ENCODE measurements around the gene ARHGAP1.
"Not testable (repeated sequence)": the region's sequence is repeated elsewhere in the genome, so short reads cannot be mapped to it uniquely, and the experiment has no call there.

ARHGAP1 gene

DNA sequence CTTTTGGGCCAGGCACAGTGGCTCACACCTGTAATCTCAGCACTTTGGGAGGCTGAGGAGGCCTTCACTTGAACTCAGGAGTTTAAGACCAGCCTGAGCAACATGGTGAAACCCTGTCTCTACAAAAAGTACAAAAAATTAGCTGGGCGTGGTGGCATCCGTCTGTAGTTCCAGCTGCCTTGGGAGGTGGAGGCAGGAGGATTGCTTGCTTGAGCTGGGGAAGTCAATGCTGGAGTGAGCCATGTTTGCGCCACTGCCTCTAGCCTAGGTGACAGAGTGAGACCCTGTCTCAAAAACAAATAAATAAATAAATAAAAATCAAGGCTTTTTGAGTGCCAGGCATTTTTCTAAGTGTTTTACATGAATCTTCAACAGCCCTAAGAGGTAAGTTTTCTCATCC, 29.9 kb downstream of the ARHGAP1 start:
- not testable (repeated sequence) for DNase-seq

DNA sequence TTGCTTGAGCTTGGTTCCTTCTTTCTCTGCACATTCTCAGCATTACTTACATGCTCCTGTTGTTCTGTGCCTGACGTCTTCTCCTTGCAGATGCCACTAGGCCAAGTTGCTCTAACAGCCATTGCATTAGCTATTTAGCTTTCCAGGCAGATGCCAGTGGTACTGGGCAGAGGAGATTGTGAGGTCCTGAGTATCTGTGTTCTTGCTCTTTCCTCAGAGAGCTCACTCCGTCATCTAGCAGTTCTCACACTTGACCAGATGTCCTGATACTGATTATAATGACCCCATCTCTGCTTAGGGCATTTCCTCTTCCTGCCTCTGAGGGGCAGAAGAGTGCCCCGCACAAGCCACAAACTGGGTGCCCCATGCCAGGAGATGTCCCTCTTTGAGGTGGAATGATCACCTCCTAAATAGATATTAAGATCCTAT, 30.7 kb downstream of the ARHGAP1 start:
- no peak for DNase-seq

DNA sequence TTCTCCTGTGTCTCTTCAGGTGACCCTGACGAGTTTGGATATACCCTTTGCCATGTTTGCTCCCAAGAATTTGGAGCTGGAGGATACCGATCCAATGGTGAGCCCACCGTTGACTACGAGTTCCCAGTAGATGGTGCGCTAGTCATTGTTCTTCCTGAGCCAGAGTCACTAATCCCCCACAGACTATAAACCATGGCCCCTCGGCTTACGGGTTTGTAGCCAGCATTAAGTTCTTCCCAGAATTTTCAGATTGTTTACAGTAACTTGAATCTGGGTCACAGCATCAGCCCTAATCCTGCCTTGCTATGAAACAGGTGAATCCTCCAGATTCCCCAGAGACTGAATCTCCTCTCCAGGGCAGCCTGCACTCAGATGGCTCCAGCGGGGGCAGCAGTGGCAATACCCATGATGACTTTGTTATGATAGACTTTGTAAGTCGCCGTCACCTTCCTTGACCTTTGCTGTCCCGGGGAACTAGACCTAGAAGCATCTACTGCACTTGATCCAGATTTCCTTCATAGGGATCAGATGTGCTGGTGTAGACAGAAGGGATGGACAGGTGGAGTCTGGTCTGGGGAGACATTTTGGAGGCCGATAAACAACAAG, 31.8 kb downstream of the ARHGAP1 start:
- DNase-seq, result no peak

DNA sequence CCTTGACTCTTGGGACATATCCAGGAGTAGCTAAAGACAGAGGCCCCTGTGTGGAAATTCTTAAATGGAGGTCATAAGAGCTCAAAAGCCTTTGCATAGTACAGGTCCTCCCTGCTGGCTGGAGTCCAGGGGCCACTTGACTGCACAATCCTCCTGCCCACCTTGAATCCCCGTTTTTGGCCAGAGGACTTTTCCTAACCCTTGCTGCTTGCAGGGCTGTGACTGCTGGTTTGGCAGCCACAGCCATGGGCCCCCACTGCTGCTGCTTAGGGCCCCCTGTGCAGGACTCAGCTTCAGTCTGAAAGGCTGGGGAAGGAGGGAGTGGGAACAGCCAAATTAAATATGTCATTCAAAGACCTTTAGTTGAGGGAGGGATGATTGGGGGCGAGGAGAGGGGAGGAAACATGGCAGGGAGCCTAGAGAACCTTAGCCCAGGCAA, 33.4 kb downstream of the ARHGAP1 start:
- DNase-seq, result no peak

DNA sequence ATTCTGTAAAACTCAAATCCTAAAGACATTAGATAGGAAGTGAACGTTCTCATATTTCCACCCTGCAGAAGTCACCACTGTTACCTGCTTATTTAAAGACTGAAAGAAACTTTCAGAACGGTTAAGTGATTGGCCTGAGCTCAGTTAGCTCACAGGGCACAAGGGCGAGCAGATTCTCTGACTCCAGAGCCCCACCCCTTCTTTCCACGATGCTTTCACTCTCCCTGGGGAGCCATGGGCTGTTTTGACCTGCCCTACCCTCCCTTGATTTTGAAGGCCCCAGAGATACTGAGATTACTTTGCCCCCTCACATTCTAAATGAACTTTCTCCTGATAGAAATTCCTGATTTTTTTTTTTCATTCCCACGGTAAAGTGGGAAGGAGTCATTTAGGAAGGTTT, 33.9 kb downstream of the ARHGAP1 start:
- DNase-seq, result no peak

DNA sequence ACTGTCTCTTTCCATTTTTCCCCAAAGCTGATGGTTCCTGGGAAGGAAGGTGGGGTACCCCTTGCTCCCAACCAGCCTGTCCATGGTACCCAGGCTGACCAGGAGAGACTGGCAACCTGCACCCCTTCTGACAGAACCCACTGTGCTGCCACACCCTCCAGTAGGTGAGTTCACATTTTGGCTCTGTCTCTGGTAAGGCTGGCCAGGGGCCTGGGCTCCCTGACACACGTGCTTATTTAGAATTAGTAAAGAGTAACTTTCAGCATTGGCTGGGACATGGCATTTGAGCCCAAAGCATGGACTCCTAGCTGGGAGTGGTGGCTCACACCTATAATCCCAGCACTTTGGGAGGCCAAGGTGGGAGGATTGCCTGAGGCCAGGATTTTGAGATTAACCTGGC, 35.1 kb downstream of the ARHGAP1 start:
- DNase-seq, result no peak

DNA sequence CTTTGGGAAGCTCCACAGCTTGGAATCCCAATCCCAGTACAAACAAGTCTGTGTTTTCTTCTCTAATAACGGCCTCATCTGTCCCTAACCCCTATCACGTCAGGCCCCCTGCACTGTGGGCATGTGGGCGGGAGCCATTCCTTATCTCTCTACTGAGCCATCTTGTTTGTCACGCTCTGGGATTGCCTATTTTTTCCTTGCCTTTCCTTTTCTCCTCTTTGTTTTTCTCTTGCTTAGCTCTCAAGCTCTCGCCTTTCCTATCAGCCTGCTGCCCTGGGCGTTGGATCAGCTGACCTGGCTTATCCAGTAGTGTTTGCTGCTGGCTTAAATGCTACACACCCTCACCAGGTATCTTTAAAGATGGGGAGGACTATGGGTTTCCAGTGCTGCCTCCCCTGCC, 35.8 kb downstream of the ARHGAP1 start:
- DNase-seq, result no peak

DNA sequence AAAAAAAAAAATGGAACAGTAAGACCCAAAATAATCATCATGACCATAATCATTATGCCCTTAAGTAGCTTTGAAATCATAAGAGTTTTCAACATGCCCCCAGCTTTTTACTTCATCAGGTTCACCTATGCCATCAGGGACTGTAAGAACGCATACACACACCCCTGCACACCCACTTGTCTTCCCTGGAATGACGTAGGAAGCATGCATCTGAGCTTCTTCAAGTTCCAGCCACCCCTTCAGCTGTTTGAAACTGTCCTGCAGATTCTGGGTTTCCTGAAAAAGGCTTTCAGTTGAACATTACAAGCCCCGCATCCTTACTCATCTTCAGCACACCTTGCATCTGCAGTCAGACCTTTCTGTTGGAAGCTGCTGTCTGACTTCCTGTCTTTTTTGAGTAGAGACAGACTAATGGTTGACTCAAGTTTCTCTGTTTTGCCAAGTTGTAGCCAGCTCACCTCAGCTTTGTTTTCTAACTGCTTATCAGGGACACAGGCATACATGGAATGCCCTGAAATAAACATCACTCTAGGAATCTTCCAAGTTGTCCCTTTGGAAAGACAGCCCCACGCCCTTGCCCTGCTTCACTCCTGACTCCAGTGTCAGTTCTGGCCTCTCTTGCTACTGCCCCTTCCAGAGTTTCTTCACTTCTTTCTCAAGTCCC, 37.0 kb downstream of the ARHGAP1 start:
- DNase-seq, result no peak

DNA sequence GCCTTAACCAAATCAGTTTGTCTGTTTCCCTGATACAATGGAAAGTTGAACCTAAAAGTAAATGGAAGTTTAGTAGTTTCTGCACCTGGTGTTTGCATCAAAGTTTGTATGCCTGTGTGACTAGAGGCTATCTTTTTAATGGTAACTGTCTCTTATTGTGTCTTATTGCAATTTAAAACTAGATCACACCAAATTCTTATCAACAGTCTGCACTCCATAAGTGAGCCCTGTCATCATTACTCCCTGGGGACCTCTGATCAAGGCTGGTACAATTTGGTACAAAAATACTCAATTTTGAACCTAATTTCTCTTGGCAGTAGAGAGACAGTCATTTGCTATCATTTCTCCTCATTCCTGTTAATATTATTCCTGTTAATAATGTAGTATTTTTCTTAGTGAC, 38.1 kb downstream of the ARHGAP1 start:
- DNase-seq, result no peak

DNA sequence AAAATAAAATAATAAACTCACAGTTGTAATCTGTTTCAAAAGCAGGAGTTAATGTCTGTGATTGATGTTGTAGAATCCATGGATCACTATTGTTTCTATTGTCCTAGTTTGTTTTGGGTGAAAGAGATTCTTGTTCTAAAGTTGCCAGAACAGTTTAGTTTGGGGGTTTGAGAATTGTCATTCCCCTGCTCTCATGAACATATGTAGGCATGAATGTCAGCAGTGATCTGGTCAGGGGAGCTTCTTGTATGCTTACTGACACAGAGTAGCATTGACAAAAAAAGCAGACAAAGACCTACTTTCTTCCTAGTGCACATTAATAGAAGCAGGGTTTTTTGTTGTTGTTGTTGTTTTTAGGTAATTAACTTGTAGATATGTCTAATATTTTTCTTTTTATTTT, 38.6 kb downstream of the ARHGAP1 start:
- DNase-seq, result no peak

DNA sequence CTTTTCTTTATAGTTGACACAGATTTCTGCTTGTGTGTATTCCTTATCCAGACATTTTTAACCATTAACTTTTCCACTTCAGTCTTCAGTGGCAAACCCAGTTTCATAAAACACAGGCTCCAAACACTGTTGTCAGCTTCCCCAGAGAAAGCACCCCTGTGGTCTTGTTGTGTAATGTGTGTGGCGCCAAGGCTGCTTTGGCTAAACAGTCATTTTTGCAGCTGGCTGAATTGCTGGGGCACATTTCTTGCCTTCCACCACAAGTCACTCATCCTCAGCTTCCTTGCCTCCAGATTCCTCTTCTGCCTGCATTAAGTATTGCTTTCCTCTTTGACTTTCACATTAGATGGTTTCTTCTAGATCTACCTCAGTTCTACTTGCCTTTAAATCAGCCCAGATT, 40.5 kb downstream of the ARHGAP1 start:
- DNase-seq, result no peak

DNA sequence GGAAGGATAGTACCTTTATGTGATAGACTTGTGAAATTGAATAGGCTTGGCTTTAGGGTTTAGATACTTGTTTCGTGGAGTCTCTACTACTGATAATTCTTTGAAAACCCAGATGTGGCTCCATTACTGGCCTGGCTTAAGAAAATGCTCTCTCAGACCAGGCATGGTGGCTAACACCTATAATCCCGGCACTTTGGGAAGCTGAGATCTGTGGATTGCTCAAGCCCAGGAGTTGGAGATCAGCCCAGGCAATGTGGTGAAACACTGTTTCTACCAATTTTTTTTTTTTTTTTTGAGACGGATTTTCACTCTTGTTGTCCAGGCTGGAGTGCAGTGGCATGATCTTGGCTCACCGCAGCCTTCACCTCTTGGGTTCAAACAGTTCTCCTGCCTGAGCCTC, 42.2 kb downstream of the ARHGAP1 start:
- no peak for DNase-seq

DNA sequence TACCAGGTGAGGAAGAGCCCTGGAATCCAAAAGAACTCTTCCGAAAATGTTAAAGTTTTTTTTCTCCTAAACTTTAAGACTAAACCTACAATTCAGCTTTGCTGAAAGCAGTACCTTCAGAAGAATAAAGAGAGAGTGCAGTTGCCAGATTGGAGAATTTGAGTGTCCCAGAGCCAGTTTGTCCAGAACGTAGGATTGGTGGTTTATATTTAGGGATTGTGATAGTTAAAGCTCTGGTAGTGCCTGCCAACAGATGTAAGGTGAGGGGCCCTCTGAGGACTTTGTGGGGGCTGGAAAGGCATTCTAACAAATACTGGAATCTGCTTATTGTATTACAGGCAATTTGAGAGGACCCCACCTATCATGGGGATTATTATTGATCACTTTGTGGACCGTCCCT, 43.2 kb downstream of the ARHGAP1 start:
- no peak for DNase-seq

DNA sequence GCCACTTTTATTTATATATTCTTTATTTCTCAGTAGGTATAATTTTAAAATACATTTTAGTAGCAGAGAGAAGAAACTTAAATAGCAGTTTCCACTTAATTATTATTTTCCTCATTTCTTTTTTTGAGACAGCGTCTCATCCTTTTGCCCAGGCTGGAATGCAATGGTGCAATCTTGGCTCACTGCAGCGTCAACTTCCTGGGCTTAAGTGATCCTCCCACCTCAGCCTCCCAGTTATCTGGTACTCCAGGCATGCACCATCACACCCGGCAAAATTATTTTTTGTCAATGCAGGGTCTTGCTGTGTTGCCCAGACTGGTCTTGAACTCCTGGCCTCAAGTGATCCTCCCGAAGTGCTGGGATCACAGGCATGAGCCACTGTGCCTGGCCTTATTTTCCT, 44.8 kb downstream of the ARHGAP1 start:
- DNase-seq, result no peak

DNA sequence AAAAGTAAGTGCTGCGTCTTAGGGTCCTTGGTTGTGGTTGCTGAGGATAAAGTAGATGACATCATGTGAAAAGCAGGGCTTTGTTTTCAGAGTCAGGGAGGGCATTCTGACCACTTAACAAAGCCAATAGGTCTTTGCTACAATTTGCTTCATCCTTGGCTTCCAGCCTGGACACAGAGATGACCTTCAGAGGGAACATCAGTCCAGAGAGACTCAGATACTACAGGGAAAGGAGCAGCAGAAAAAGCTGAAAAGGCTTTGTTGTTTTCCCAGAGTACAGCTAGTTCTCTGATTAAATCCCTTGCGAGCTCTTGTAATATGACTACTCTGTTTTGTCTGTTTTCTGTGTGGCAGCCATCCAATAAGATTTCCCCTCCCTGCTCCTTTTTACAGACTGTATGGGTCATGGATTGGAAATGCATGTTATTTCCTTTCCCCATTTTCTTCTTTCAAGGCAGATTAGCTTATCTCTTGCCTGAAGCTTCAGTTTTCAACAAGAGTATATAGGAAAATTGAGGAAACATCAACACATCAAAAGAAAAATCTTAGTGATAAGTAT, 51.2 kb downstream of the ARHGAP1 start:
- DNase-seq, result peak; percentile 22

DNA sequence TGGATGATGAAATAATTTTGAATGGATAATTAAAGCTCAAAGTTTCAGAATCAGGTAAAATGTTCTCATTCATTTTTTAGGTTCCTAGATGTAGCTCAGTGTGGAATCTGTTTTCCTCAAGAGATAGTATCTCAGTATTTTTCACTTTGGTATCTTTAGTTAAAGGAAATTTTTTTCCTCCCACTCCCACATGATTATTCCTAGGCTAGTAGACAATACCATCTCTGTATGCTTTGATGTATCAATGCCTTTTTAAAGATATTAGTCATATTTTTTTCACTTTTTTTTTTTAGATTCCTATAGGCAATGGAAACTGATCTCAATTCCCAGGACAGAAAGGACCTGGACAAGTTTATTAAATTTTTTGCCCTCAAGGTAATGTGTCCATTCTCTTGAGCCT, 56.4 kb downstream of the ARHGAP1 start:
- DNase-seq, result no peak

DNA sequence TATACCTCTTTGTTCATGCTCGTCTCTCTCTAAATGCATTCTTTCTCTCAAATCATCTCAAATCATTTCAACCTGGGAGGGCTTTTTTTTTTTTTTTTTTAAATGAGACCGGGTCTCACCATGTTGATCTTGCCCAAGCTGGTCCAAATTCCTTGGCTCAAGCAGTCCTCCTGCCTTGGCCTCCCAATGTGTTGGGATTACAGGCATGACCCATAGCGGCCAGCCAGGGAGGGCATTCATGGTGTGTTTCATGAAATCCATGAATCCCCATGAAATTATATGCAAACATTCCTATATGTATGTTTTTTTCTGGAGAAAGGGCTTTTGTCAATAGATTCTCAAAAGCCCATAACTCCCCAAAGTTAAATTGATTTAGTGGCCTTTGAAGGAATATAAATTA, 56.9 kb downstream of the ARHGAP1 start:
- no peak for DNase-seq

DNA sequence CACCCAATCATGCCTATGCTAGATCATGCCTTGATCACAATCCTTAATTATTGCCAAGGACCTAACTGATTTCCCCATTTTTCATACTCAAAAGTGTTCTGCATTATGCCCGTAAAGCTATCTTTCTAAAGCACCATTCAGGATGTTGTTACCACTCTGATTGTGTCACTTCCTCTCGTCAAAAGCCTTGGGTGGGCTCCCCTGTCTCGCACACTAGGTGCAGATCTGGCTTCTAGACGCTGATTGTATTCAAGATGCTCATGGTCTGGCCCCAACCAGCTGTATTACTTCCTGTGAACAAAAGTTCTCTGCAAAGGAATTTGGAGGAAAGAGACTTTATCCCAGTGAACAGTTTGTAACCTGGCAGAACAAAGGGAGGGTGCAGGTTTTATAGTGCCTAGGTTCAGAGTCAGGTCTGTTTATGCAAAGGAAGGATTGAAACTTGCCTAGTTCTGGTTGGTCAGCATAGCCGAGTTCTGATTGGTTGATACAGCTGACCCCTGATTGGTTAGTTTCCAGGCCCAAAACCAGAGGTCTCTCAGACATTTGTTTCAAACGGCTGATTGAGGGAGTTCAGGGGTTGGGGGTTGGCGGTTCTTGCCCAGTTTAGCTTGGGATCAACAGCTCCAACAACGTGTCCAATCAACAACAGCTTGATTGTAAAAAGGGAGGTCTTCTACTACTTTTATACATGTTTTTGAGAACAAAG, 57.6 kb downstream of the ARHGAP1 start:
- no peak for DNase-seq

DNA sequence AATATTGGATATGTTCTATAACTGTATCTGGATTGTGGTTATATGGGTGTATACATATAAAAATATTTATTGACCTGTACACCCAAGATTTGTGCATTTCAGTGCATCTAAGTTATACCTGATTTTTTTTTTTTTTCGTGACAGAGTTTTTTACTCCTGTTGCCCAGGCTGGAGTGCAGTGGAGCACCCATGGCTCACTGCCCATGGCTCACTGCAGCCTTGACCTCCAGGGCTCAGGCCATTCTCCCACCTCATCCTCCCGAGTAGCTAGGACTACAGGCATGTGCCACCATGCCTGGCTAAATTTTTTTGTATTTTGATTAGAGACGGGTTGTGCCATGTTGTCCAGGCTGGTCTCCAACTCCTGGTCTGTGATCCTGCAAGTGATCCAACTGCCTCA, 58.8 kb downstream of the ARHGAP1 start:
- no peak for DNase-seq

DNA sequence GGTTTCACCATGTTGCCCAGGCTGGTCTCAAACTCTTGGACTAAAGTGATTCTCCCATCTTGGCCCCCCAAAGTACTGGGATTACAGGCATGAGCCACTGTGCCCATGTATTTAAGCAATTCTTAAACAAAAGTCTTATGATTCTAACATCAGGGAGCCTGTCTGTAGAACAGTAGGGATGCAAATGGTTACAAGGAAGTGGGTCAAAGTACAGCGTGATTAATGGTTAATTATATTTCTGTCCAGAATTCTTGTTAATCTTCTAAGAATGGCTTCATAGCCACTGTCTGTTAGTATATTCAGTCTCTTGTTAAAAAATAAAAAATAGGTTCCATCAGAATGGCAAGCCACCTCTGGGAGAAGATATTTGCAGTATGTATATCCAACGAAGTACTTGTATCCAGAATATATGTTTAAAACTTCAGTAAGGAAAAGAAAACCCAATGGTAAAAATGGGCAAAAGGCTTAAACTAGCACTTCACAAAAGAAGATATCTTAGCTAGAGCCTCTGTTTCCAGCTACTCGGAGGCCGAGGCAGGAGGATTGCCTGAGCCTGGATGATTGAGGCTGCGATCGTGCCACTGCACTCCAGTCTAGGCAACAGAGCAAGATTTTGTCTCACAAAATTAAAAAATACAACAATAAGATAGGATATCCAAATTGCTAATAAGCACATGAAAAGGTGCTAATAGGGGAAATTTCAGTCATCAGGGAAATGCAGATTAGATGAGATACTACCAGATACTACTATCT, 60.2 kb downstream of the ARHGAP1 start:
- DNase-seq, result no peak

DNA sequence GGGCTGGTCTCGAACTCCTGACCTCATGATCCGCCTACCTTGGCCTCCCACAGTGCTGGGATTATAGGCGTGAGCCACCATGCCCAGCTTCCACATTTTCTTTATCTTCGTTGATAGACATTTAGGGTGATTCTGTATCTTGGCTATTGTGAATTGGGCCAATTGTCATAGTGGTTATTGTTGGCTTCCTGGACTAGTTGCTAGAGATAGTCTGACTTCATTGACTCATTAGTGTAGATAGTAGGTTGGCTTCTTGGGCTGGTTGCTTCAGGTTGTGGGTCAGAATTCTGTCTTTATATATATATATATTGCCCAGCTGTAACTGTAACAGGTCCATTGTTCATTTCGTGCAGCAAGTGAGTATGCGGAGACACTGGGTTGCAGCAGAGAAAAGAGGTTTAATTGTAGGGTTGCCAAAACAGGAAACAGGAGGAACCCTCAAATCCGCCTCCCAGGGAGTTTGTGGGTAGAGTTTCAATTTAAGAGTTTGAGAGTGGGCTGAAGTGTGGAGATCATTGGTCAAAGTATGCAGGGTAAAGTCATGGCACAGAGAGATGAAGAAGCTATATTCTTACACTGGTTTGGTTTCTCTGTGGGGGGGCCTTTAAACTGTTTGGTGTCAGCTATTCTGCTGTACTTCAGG, 61.1 kb downstream of the ARHGAP1 start:
- DNase-seq, result no peak

DNA sequence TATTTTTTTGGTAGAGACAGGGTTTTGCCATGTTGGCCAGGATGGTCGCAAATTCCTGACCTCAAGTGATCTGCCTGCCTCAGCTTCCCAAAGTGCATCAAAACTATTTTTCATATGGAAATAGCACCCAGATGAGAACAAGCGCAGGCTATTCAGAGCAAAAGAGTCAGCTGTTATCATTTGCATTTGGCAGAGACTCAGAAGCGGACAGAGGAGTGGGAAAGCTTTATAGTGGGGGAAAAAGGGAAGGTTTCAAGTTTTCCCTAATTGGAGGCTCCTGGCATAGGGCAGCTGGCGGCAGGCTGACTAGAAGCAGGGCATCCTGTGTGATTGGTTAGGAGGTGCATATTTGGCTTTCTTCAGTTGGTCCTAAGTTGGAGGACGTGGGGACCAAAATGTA, 62.9 kb downstream of the ARHGAP1 start:
- DNase-seq, result no peak
